Endothelial cell of umbilical vein (primary cell): ENCODE data around the gene PTPRQ. TPM values are rescaled to one million over a fixed set of nuclear protein-coding genes. Genes with fewer than 3 reads are reported as not detected.

Experiments
- BruUV-seq: library from RNA; stranded (reverse); fragments of 400-500 nt; replicated peaks from 2 replicates; lab custom pipeline; 2021; lab: Mats Ljungman, UMichigan
- CTCF ChIA-PET: fragments of 300-600, 350-600 bp; sonication (Branson Sonifier 250); formaldehyde crosslinking; loops from one replicate; lab custom pipeline; 2021; ENCODE audit warnings: antibody characterized with exemption, inconsistent platforms; lab: Charles Lee
- POLR2A ChIA-PET: fragments of 300-600, 350-600 bp; sonication (Branson Sonifier 250); formaldehyde crosslinking; loops from one replicate; lab custom pipeline; 2021; ENCODE audit warnings: antibody characterized with exemption, inconsistent platforms; lab: Charles Lee
- DNase-seq: peaks from one replicate; pipeline ENCODE4 v3.0.0-alpha.2; 2011; ENCODE audit warnings: low read depth, low spot score
- FAIRE-seq: peaks from 2 replicates; lab custom pipeline; 2011; peaks lifted over from hg19 to GRCh38; lab: Jason Lieb, UNC
- H2AFZ ChIP-seq: 2 replicates; pipeline ENCODE4 v1.6.0; 2012; ENCODE audit warnings: low read depth, low read length, control low read depth, inconsistent platforms
- H3K27ac ChIP-seq: 2 replicates; pipeline ENCODE4 v1.5.1; 2011; ENCODE audit warnings: low read depth, mild to moderate bottlenecking, control low read depth, low read length, moderate library complexity; ENCODE audit not compliant: insufficient read depth
- H3K27me3 ChIP-seq, 2 experiments: 2 replicates each; pipeline versions ENCODE4 v1.6.0 to v1.6.1; 2011; ENCODE audit warnings: low read length in 2 of 2, mixed read lengths in 1 of 2; ENCODE audit not compliant: control insufficient read depth in 2 of 2, insufficient read depth in 2 of 2
- H3K36me3 ChIP-seq, 2 experiments: 2 replicates in 1 of 2; 3 replicates in 1 of 2; pipeline ENCODE4 v1.5.1; 2011; ENCODE audit warnings: low read length in 2 of 2, mild to moderate bottlenecking in 1 of 2, moderate library complexity in 1 of 2; ENCODE audit not compliant: control insufficient read depth in 2 of 2, insufficient read depth in 2 of 2; ENCODE audit errors: extremely low read depth in 1 of 2
- H3K4me1 ChIP-seq: 3 replicates; pipeline ENCODE4 v1.5.1; 2011; ENCODE audit warnings: mild to moderate bottlenecking, low read length; ENCODE audit not compliant: control insufficient read depth, insufficient read depth; ENCODE audit errors: extremely low read depth
- H3K4me2 ChIP-seq: 2 replicates; pipeline ENCODE4 v1.6.1; 2011; ENCODE audit warnings: low read length, control low read depth, mixed read lengths; ENCODE audit not compliant: insufficient read depth
- H3K4me3 ChIP-seq, 3 experiments: fragments of 200-600 bp in 1 of 3; sonication (generic), shearing (Covaris generic) in 1 of 3; replicated peaks in 1 of 3; 2 replicates each; pipeline ENCODE4 v1.5.1; 2011 to 2016; ENCODE audit warnings: control low read depth in 3 of 3, low read length in 3 of 3, mild to moderate bottlenecking in 2 of 3, inconsistent platforms in 1 of 3, low read depth in 1 of 3, moderate library complexity in 1 of 3; ENCODE audit not compliant: insufficient read depth in 1 of 3
- H3K79me2 ChIP-seq: 2 replicates; pipeline ENCODE4 v1.6.0; 2012; ENCODE audit warnings: low read length, inconsistent platforms; ENCODE audit not compliant: control insufficient read depth, insufficient read depth
- H3K9ac ChIP-seq: replicated peaks from 2 replicates; pipeline ENCODE3; 2011; ENCODE audit warnings: low read length, control low read depth; ENCODE audit not compliant: insufficient read depth; ENCODE audit errors: extremely low read depth
- H3K9me1 ChIP-seq: replicated peaks from 3 replicates; pipeline ENCODE4 v1.6.0; 2011; ENCODE audit warnings: mild to moderate bottlenecking, low read length; ENCODE audit not compliant: control insufficient read depth, insufficient read depth; ENCODE audit errors: extremely low read depth
- H3K9me3 ChIP-seq: replicated peaks from 2 replicates; pipeline ENCODE4 v1.5.1; 2012; ENCODE audit warnings: low read length, inconsistent platforms; ENCODE audit not compliant: control insufficient read depth, insufficient read depth
- H4K20me1 ChIP-seq: replicated peaks from 2 replicates; pipeline ENCODE3; 2011; ENCODE audit warnings: mild to moderate bottlenecking, low read length; ENCODE audit not compliant: control insufficient read depth, insufficient read depth; ENCODE audit errors: extremely low read depth
- EZH2 ChIP-seq: IDR thresholded peaks from 2 replicates; pipeline ENCODE4 v1.6.1; 2012; ENCODE audit warnings: borderline replicate concordance, low read depth, mild to moderate bottlenecking, moderate library complexity, low read length, inconsistent platforms; ENCODE audit not compliant: severe bottlenecking
- FOS ChIP-seq: IDR thresholded peaks from 2 replicates; pipeline ENCODE4 v1.6.1; 2011; ENCODE audit warnings: mild to moderate bottlenecking, low read length, moderate library complexity, borderline replicate concordance; ENCODE audit not compliant: insufficient read depth
- GATA2 ChIP-seq: IDR thresholded peaks from 2 replicates; pipeline ENCODE4 v1.7.0; 2011; ENCODE audit warnings: low read depth, mild to moderate bottlenecking, moderate library complexity, mixed read lengths, low read length; ENCODE audit not compliant: insufficient read length, insufficient read depth
- JUN ChIP-seq: IDR thresholded peaks from 2 replicates; pipeline ENCODE4 v1.6.1; 2011; ENCODE audit warnings: borderline replicate concordance, low read depth; ENCODE audit not compliant: insufficient read length, insufficient read depth
- MYC ChIP-seq: IDR thresholded peaks from one replicate; pipeline ENCODE4 v1.6.1; 2011; ENCODE audit warnings: mild to moderate bottlenecking, low read depth, low read length
- POLR2A ChIP-seq: IDR thresholded peaks from 2 replicates; pipeline ENCODE4 v1.6.1; 2012; ENCODE audit warnings: low read depth, mild to moderate bottlenecking, control low read depth, low read length
- POLR2AphosphoS5 ChIP-seq: IDR thresholded peaks from 2 replicates; pipeline ENCODE4 v1.6.1; 2012; ENCODE audit warnings: low read depth, mild to moderate bottlenecking, control low read depth, low read length, moderate library complexity; ENCODE audit not compliant: insufficient read depth
- dilution Hi-C: fragments of 300-500 bp; cut with MboI; formaldehyde crosslinking; loops from one replicate; pipeline ENCODE4 v1.15.0; 2019; ENCODE audit warnings: low sequenced_read_pairs; ENCODE audit not compliant: extremely low pct_ligation_motif_present
- intact Hi-C: fragments of 100-400 bp; cut with micrococcal nuclease; formaldehyde crosslinking; loops from one replicate; pipeline ENCODE4 v1.10.0; 2022
- polyA plus RNA-seq, 4 experiments: library from polyadenylated mRNA; depleted of rRNA in 3 of 4; stranded (reverse) in 3 of 4; unstranded in 1 of 4; fragments of >200 nt; gene quantifications; 2 replicates each; pipeline versions ENCODE4 v1.2.1 to v1.2.3, GENCODE V29; 2011 to 2012; ENCODE audit warnings: missing spikeins in 1 of 4
- total RNA-seq: library from RNA; stranded (reverse); gene quantifications from 2 replicates; pipeline ENCODE4 v1.2.3, GENCODE V29; 2021
- TF ChIP-seq, protein P1 (sequence below), 2 donors: IDR thresholded peaks; 1 replicate in 1 of 2; 2 replicates in 1 of 2; pipeline ENCODE4 v1.5.1; 2011; ENCODE audit warnings: low read length in 2 of 2, mild to moderate bottlenecking in 2 of 2, moderate library complexity in 2 of 2, control low read depth in 1 of 2, inconsistent platforms in 1 of 2, low read depth in 1 of 2; ENCODE audit not compliant: insufficient read depth in 1 of 2; ENCODE audit errors: extremely low read depth in 1 of 2
- TF ChIP-seq, protein P2 (sequence below): IDR thresholded peaks from 2 replicates; pipeline ENCODE4 v1.6.1; 2011; ENCODE audit not compliant: insufficient read depth, insufficient read length

Gene PTPRQ
- total and polyA plus RNA-seq, 2 donors (not counting 3 experiments of a cell fraction or from before 2014, with no cell fraction given): not detected

DNA sequence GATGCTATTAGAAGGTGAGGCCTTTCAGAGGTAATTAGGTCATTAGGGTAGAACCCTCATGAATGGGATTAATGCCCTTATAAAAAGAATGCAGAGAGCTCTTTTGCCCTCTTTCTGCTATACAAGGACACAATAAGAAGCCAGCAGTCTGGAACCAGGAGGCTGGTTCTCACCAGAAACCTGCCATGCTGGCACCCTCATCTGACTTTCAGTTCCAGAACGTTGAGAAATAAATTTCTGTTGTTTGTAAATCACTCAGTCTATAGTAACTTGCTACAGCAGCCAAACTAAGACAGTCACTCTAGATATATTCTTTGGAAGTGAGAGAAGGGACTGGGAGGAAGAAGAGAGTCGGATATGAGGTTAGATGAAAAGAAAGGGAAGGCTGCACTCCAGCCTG is 138.4 kb downstream of the PTPRQ start:
- dilution Hi-C loops: no loop called here
- Histone ChIP-seq H3K27me3 (no peaks in the 10 kb centered on the region), H3K4me3 (no peak overlapping the region), H3K9me1 (no peaks in the 10 kb centered on the region), H3K79me2 (no peaks in the 10 kb centered on the region), H2AFZ (no peak overlapping the region), H3K4me1 (no peaks in the 10 kb centered on the region), H4K20me1 (no peaks in the 10 kb centered on the region), H3K36me3 (no peaks in the 10 kb centered on the region), H3K4me2 (no peak overlapping the region), H3K9me3 (no peaks in the 10 kb centered on the region), H3K9ac (no peak overlapping the region), H3K27ac (no peak overlapping the region)
- BruUV-seq: no TSS peak
- POLR2A ChIA-PET: no interaction called here
- CTCF ChIA-PET: interaction anchor here (3.1 kb wide), 1 partner anchor 28 kb away, joined by 6 read pairs; no protein-coding TSS in a partner anchor
- no peak for FAIRE-seq
- intact Hi-C loops: no loop called here
- no peak for TF ChIP-seq POLR2A
- no peak for TF ChIP-seq FOS
- TF ChIP-seq, protein P1, sequence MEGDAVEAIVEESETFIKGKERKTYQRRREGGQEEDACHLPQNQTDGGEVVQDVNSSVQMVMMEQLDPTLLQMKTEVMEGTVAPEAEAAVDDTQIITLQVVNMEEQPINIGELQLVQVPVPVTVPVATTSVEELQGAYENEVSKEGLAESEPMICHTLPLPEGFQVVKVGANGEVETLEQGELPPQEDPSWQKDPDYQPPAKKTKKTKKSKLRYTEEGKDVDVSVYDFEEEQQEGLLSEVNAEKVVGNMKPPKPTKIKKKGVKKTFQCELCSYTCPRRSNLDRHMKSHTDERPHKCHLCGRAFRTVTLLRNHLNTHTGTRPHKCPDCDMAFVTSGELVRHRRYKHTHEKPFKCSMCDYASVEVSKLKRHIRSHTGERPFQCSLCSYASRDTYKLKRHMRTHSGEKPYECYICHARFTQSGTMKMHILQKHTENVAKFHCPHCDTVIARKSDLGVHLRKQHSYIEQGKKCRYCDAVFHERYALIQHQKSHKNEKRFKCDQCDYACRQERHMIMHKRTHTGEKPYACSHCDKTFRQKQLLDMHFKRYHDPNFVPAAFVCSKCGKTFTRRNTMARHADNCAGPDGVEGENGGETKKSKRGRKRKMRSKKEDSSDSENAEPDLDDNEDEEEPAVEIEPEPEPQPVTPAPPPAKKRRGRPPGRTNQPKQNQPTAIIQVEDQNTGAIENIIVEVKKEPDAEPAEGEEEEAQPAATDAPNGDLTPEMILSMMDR (IDR thresholded peaks at IDR 0.05; ENCODE audit: extremely low read depth in 1 of 2, insufficient read depth in 1 of 2, low read depth in 1 of 2, low read length in 2 of 2): no peak
- TF ChIP-seq POLR2AphosphoS5: no peak
- no peak for TF ChIP-seq EZH2
- TF ChIP-seq GATA2: no peak
- no peak for TF ChIP-seq MYC
- TF ChIP-seq, protein P2, sequence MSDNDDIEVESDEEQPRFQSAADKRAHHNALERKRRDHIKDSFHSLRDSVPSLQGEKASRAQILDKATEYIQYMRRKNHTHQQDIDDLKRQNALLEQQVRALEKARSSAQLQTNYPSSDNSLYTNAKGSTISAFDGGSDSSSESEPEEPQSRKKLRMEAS: no peak
- TF ChIP-seq JUN: no peak
- DNase-seq: no peak
